Hepatocyte (in vitro differentiated cells): ENCODE data around the gene ABTB1.
"Not testable (repeated sequence)": the region's sequence is repeated elsewhere in the genome, so short reads cannot be mapped to it uniquely, and the experiment has no call there.

Experiments
- EZH2 ChIP-seq: fragments of 200-600 bp; sonication (generic); IDR thresholded peaks from 2 replicates; pipeline ENCODE4 v1.6.1; 2016; ENCODE audit warnings: antibody characterized with exemption, mild to moderate bottlenecking, borderline replicate concordance
- TF ChIP-seq, protein P1 (sequence below): fragments of 200-600 bp; sonication (generic); IDR thresholded peaks from 2 replicates; pipeline ENCODE4 v1.5.1; 2016; ENCODE audit warnings: antibody characterized with exemption, mild to moderate bottlenecking; ENCODE audit not compliant: poor library complexity

DNA sequence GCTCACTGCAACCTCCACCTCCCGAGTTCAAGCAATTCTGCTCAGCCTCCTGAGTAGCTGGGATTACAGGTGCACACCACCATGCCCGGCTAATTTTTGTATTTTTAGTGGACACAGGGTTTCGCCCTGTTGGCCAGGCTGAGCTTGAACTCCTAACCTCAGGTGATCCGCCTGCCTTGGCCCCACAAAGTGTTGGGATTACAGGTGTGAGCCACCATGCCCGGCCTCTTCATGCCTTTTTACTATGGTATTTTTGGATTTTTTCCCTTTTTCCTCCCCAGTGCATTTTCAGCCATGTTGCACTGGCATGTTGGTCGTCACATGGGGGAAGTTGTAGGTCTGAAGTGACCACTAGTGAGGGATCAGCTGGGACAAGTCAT lies 9.4 kb downstream of the ABTB1 start:
- TF ChIP-seq, protein P1, sequence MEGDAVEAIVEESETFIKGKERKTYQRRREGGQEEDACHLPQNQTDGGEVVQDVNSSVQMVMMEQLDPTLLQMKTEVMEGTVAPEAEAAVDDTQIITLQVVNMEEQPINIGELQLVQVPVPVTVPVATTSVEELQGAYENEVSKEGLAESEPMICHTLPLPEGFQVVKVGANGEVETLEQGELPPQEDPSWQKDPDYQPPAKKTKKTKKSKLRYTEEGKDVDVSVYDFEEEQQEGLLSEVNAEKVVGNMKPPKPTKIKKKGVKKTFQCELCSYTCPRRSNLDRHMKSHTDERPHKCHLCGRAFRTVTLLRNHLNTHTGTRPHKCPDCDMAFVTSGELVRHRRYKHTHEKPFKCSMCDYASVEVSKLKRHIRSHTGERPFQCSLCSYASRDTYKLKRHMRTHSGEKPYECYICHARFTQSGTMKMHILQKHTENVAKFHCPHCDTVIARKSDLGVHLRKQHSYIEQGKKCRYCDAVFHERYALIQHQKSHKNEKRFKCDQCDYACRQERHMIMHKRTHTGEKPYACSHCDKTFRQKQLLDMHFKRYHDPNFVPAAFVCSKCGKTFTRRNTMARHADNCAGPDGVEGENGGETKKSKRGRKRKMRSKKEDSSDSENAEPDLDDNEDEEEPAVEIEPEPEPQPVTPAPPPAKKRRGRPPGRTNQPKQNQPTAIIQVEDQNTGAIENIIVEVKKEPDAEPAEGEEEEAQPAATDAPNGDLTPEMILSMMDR: not testable (repeated sequence)
- TF ChIP-seq EZH2: not testable (repeated sequence)
